T follicular helper cell (primary cell): ENCODE data around the gene CFAP410.
"Not testable (repeated sequence)": the region's sequence is repeated elsewhere in the genome, so short reads cannot be mapped to it uniquely, and the experiment has no call there.

Source experiments
- DNase-seq: peaks from one replicate; pipeline ENCODE4 v3.0.0-alpha.2; 2020; ENCODE audit warnings: low read depth

Gene CFAP410

DNA sequence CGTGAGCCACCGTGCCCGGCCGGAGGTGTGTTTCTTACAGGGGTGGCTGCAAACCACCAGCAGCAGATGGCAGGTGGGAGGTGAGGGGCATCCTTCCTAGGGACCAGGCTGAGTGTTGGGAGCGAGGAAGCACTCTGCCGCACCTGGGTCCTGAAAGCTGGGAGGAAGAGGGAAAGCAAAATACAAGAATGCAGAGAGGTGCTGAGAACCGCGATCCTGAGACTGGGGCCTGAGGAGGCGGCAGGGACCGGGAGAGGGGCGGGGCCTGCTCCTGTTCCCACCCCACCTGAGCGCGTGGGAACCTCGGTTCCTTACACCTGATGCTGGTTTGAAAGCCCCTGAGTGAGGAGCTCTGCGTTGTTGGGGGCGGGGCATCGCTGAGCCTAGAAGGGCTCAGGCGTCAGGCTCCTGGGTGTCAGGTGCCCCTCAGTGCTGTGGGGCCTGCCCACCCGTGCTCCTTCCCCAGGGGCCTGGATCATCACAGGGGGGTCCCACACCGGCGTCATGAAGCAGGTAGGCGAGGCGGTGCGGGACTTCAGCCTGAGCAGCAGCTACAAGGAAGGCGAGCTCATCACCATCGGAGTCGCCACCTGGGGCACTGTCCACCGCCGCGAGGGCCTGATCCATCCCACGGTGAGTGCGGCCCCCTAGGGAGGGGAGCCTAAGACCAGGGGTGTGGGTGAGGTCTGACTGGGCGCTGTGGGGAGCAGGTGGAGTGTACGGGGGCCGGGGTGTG, 29.7 kb upstream of the CFAP410 start:
- DNase-seq: no peak

DNA sequence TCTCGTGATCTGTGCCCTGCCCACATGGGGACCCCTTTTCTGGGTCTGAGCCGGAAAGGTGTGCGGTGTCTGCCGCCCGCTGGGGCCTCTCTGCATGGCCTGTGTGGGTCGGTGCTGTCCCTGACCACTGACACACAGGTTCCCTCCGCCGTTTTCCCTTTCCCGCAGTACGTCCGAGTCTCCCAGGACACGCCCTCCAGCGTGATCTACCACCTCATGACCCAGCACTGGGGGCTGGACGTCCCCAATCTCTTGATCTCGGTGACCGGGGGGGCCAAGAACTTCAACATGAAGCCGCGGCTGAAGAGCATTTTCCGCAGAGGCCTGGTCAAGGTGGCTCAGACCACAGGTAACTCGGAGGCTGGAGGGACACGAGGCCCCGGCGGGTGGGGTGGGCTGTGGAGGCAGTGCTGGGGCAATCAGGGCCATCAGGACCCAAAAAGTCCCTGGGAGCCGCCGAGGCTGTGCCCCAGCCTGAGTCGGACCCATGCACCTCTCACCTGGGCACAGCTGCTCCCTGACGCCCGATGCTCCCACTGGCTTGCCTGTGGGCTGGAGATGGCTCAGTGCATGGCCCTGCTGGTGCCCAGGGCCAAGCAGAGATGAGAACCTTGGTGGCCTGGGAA, 27.5 kb upstream of the CFAP410 start:
- DNase-seq: no peak

DNA sequence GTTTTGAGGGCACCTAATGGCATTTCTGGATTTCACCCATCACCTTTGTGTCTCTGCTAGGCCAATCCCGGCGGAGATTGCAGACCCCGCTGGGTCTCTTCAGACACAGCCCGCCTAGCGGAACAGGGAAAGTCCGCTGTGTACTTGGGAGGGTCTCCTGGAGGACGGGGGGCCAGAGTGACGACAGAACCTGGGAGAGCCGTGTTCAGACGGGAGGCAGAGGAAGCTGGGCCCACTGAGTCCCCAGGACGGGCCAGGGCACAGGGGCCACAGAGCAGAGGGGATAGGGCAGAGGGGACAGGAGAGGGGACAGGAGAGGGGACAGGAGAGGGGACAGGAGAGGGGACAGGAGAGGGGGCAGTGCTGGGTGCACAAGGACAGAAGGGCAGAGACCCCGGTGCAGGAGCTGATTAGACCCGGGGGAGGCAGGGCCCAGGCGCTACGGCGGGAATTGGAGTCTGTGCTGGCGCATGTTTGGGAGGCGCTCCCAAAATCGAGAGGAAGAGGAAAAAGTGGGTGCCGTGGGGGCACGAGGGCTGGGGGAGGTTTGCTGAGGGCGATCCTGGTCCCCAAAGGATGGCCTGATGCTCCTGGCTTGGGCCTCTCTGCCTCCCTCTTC, 26.9 kb upstream of the CFAP410 start:
- no peak for DNase-seq

GRCh38 chr21:44365251-44365966, 26.2 kb upstream of the CFAP410 start:
- DNase-seq: no peak

GRCh38 chr21:44364151-44365053, 25.2 kb upstream of the CFAP410 start:
- no peak for DNase-seq

DNA sequence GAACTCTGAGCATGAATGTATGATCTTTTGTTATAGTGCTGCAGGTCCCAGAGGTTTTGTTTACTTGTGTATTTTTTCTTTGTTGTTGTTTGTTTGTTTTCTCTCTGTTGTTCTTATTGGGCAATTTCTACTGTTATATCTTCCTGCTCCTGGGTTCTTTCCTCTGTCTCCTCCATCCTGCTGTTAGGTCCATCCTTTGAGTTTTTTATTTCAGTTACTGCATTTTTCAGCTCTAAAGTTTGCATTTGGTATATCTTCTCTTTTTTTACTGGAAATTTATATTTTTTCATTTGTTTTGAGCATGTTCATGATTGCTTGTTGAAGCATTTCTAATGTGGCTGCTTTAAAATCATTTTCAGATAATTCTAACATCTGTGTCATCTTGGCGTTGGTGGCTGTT, 24.1 kb upstream of the CFAP410 start:
- DNase-seq: no peak

DNA sequence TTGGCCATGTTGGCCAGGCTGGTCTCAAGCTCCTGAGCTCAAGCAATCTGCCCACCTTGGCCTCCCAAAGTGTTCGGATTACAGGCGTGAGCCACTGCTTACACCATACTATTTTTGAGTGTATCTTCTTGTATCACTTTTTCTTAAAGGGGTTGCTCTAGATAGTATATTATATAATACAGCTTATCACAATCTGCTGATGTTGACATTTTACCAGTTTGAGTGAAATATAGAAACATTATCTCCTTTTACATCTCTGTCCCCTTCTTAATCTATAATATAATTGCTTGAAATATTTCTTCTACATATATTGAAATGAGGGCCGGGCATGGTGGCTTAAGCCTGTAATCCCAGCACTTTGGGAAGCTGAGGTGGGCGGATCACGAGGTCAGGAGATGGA, 22.7 kb upstream of the CFAP410 start:
- DNase-seq: not testable (repeated sequence)

- no peak for DNase-seq
Observed at GRCh38 chr21:44360159-44360558, 21.0 kb upstream of the CFAP410 start.

DNA sequence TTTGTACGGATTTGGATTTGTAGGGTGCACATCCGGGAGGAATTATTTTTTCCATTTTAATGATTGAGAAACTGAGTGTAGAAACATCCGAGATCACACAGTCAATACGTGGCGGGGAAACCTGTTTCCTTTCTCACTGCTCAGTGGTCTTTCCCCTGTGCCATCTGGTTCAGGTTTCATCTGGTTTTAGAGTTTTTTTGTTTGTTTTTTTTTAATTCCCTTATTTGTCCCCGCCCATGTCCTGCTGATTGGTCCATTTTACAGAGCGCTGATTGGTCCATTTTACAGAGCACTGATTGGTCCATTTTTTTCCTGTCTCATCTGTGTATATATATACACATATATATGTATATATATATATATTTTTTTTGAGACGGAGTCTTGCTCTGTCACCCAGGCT, 20.2 kb upstream of the CFAP410 start:
- DNase-seq: no peak

- DNase-seq: no peak
Observed at GRCh38 chr21:44357064-44357837, 18.1 kb upstream of the CFAP410 start.

GRCh38 chr21:44356636-44357035, 17.4 kb upstream of the CFAP410 start:
- DNase-seq: no peak

GRCh38 chr21:44356160-44356559, 17.0 kb upstream of the CFAP410 start:
- DNase-seq: no peak

- DNase-seq: no peak
Observed at GRCh38 chr21:44354775-44355771, 15.9 kb upstream of the CFAP410 start.

GRCh38 chr21:44354001-44354405, 14.8 kb upstream of the CFAP410 start:
- DNase-seq: no peak

DNA sequence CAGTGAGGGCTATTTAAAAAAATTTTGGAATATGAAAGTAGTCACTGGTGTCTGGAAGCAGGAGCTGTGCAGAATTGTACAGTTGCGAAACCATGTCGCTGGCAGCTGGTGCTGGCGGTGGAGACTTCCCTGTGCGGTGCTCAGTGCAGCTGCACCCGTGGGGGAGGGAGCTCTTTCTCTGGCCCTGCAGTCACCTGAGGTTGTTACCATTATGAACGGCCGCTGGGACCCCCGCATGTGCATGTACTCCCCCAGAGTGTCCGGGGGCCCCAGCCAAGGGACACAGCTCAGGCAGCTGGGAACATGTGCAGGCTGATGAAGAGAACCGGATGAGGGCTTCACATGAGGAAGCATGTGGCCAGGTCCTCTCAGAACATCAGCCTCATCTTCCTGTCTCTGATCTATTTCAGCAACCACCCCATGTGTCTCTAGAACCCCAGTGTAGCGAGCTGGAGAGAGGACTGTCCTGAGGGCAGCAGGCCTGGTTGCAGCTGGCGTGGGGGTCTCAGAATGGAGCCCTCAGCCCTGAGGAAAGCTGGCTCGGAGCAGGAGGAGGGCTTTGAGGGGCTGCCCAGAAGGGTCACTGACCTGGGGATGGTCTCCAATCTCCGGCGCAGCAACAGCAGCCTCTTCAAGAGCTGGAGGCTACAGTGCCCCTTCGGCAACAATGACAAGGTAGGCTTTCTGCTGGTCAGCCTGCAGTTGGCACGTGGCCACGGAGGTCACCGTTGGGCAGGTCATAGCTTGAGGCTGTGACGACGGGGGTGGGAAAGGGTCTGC, 14.2 kb upstream of the CFAP410 start, which contains the start of gene TRPM2:
Gene TRPM2 (plus strand): TSS at position 431 of the 780 bp plus-strand sequence. CDS start 80 bp downstream, at position 511.
- no peak for DNase-seq

DNA sequence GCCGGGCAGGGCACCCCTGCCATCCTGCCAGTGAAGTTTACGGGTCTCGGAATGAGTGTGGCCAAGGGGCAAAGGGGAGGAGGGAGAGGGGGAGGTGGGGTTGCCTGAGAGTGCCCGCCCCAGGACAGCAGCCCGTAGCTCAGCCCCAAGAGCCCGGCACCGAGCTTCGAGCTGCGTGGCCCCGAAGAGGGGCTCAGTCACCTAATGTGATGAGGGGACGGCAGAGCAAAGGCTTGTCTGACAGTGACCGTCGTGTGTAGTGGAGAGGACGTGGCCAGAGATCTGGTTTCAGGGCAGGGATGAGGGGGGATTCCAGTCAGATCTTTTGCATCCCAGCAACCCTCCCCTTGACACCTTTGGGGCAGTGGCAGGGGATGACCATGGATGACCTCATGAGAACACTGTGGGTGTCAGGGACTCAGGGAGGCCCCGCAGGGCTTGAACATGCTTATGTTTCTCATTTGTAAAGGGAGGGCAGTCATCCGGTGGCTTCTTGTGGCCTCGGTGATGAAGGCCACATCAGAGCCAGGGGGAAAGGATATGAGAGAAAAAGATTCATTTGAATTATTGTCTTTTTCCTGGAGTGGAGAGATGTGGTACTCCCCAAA, 13.2 kb upstream of the CFAP410 start:
- no peak for DNase-seq

GRCh38 chr21:44351535-44352252, 12.5 kb upstream of the CFAP410 start:
- DNase-seq: no peak
